GM12878 (cell line): ENCODE data around the gene APOC1. TPM values are rescaled to one million over a fixed set of nuclear protein-coding genes. Genes with fewer than 3 reads are reported as not detected.

Experiments
- ATAC-seq: fragments of 200-7000 bp; cut with Tn5 transposase; 3 replicates; pipeline ENCODE4 v1.9.1; 2020; ENCODE audit warnings: mild to moderate bottlenecking, moderate library complexity
- BruUV-seq: library from RNA; stranded (reverse); fragments of 400-500 nt; replicated peaks from 2 replicates; lab custom pipeline; 2021; lab: Mats Ljungman, UMichigan
- CTCF ChIA-PET: fragments of 300-600 bp; sonication (Branson Sonifier 250); formaldehyde crosslinking; extraction: SDS; loops from one replicate; lab custom pipeline; 2021; ENCODE audit warnings: inconsistent platforms; lab: Yijun Ruan, JAX
- POLR2A ChIA-PET: fragments of 350-600 bp; formaldehyde crosslinking; extraction: SDS; loops from one replicate; lab custom pipeline; 2021; ENCODE audit warnings: inconsistent platforms; lab: Charles Lee
- RAD21 ChIA-PET: fragments of 300-600 bp; sonication (Branson Sonifier 250); formaldehyde crosslinking; loops from one replicate; lab custom pipeline; 2023; ENCODE audit warnings: antibody characterized with exemption; ENCODE audit not compliant: unreplicated experiment; lab: Charles Lee
- SMC1A ChIA-PET: fragments of 300-600 bp; sonication (Branson Sonifier 250); formaldehyde crosslinking; loops from one replicate; lab custom pipeline; 2023; ENCODE audit not compliant: unreplicated experiment, uncharacterized antibody; lab: Charles Lee
- DNase-seq: peaks from one replicate; pipeline ENCODE4 v3.0.0-alpha.2; 2011; ENCODE audit warnings: low read depth, low spot score
- FAIRE-seq: peaks from 3 replicates; lab custom pipeline; 2011; peaks lifted over from hg19 to GRCh38; lab: Jason Lieb, UNC
- H2AFZ ChIP-seq: 2 replicates; pipeline ENCODE4 v1.6.0; 2011; ENCODE audit warnings: low read depth, low read length, control low read depth; ENCODE audit not compliant: control insufficient read depth
- H3K27ac ChIP-seq: 2 replicates; pipeline ENCODE4 v1.5.1; 2011; ENCODE audit warnings: control low read depth; ENCODE audit not compliant: control insufficient read depth, insufficient read depth
- H3K27me3 ChIP-seq, 2 experiments: replicated peaks in 1 of 2; 2 replicates each; pipeline versions ENCODE4 v1.6.0 to v1.6.1; 2011; ENCODE audit warnings: low read length in 1 of 2; ENCODE audit not compliant: control insufficient read depth in 2 of 2, insufficient read depth in 2 of 2
- H3K36me3 ChIP-seq, 2 experiments: 2 replicates each; pipeline ENCODE4 v1.5.1; 2011; ENCODE audit warnings: low read length in 1 of 2; ENCODE audit not compliant: control insufficient read depth in 2 of 2, insufficient read depth in 2 of 2
- H3K4me1 ChIP-seq: 2 replicates; pipeline ENCODE4 v1.6.1; 2011; ENCODE audit warnings: mild to moderate bottlenecking, low read length, moderate library complexity, mixed read lengths; ENCODE audit not compliant: control insufficient read depth, insufficient read depth
- H3K4me2 ChIP-seq: 2 replicates; pipeline ENCODE4 v1.6.0; 2011; ENCODE audit warnings: control low read depth; ENCODE audit not compliant: control insufficient read depth, insufficient read depth
- H3K4me3 ChIP-seq: fragments of 200-600 bp; sonication (generic); 2 replicates; pipeline ENCODE4 v1.5.1; 2016
- H3K79me2 ChIP-seq: 2 replicates; pipeline ENCODE4 v1.6.0; 2011; ENCODE audit warnings: low read length; ENCODE audit not compliant: control insufficient read depth, insufficient read depth
- H3K9ac ChIP-seq: 2 replicates; pipeline ENCODE4 v1.8.0; 2011; ENCODE audit warnings: low read length, control low read depth, mixed read lengths; ENCODE audit not compliant: control insufficient read depth, insufficient read depth
- H3K9me3 ChIP-seq: replicated peaks from 3 replicates; pipeline ENCODE4 v1.5.1; 2011; ENCODE audit warnings: mild to moderate bottlenecking, low read length; ENCODE audit not compliant: control insufficient read depth, insufficient read depth
- H4K20me1 ChIP-seq: 2 replicates; pipeline ENCODE4 v1.6.0; 2011; ENCODE audit not compliant: control insufficient read depth, insufficient read depth
- BCL11A ChIP-seq: IDR thresholded peaks from 2 replicates; pipeline ENCODE4 v1.6.1; 2011; ENCODE audit warnings: low read depth, low read length
- BHLHE40 ChIP-seq, 2 experiments: fragments of 450-650 bp in 1 of 2; IDR thresholded peaks; 2 replicates each; pipeline ENCODE4 v1.6.1; 2011 to 2017; ENCODE audit warnings: low read depth in 2 of 2, borderline replicate concordance in 1 of 2, improper control_type of control experiment in 1 of 2, low read length in 1 of 2, mild to moderate bottlenecking in 1 of 2
- DPF2 ChIP-seq: fragments of 450-650 bp; IDR thresholded peaks from 2 replicates; pipeline ENCODE4 v1.6.1; 2017; ENCODE audit warnings: mild to moderate bottlenecking
- IKZF1 ChIP-seq: fragments of 450-650 bp; conservative IDR thresholded peaks from 2 replicates; pipeline ENCODE4 v1.6.1; 2017; ENCODE audit warnings: antibody characterized with exemption, mild to moderate bottlenecking
- IKZF2 ChIP-seq, 2 experiments: fragments of 450-650 bp; IDR thresholded peaks; 2 replicates each; pipeline ENCODE4 v1.6.1; 2017; ENCODE audit warnings: mild to moderate bottlenecking in 2 of 2, moderate library complexity in 2 of 2
- JUND ChIP-seq: IDR thresholded peaks from 2 replicates; pipeline ENCODE4 v1.6.1; 2012; ENCODE audit warnings: low read depth, mild to moderate bottlenecking, low read length, improper control_type of control experiment, moderate library complexity
- SPI1 ChIP-seq: IDR thresholded peaks from 2 replicates; pipeline ENCODE4 v1.6.1; 2011; ENCODE audit warnings: low read depth, mild to moderate bottlenecking, low read length, moderate library complexity, borderline replicate concordance; ENCODE audit not compliant: insufficient read depth
- TARDBP ChIP-seq: IDR thresholded peaks from 2 replicates; pipeline ENCODE4 v1.6.1; 2016; ENCODE audit warnings: borderline replicate concordance
- TCF7 ChIP-seq: IDR thresholded peaks from 2 replicates; pipeline ENCODE4 v1.6.1; 2014; ENCODE audit warnings: antibody characterized with exemption, borderline replicate concordance
- WGBS: methylation state at CpG from one replicate; pipeline ENCODE4 v1.1.6; 2016; ENCODE audit warnings: low lambda C conversion rate; ENCODE audit not compliant: insufficient replicate concordance, insufficient coverage; ENCODE audit errors: missing lambda C conversion rate; 5-methylcytosine and 5-hydroxymethylcytosine counted together
- in situ Hi-C: fragments of 300-500 bp; cut with MboI; formaldehyde crosslinking; loops from 9 replicates; pipeline ENCODE4 v1.14.3; 2018; ENCODE audit warnings: mixed read lengths
- intact Hi-C: fragments of 100-400 bp; cut with micrococcal nuclease; formaldehyde crosslinking; loops from one replicate; pipeline ENCODE4 v1.14.2; 2022; ENCODE audit not compliant: unreplicated experiment
- polyA plus RNA-seq, 11 experiments: library from polyadenylated mRNA; depleted of rRNA in 4 of 11; unstranded in 6 of 11; stranded (reverse) in 5 of 11; fragments of >200 nt; fragmentation: Nextera tagmentation in 4 of 11; fragmentation: Illumina TruSeq in 1 of 11; extraction: Ambion mirVana in 4 of 11; extraction: Trizol in 1 of 11; gene quantifications; 1 replicate in 1 of 11; 2 replicates in 10 of 11; pipeline versions ENCODE4 v1.2.1 to v1.2.3, GENCODE V29; 2011 to 2016; ENCODE audit warnings: inconsistent platforms in 2 of 11, missing spikeins in 2 of 11, low read depth in 1 of 11
- total RNA-seq, 4 experiments: library from RNA; depleted of rRNA in 3 of 4; stranded (reverse); fragments of >200 nt in 3 of 4; fragmentation: Illumina TruSeq in 1 of 4; extraction: Trizol in 1 of 4; gene quantifications; 2 replicates each; pipeline versions ENCODE4 v1.2.1 to v1.2.3, GENCODE V29; 2013 to 2021

Gene APOC1
- total and polyA plus RNA-seq, 10 of the 15 experiments (the other 5 are each of a cell fraction or from before 2014, with no cell fraction given), result 0.73 to 4.0 (median 2.6) TPM

DNA sequence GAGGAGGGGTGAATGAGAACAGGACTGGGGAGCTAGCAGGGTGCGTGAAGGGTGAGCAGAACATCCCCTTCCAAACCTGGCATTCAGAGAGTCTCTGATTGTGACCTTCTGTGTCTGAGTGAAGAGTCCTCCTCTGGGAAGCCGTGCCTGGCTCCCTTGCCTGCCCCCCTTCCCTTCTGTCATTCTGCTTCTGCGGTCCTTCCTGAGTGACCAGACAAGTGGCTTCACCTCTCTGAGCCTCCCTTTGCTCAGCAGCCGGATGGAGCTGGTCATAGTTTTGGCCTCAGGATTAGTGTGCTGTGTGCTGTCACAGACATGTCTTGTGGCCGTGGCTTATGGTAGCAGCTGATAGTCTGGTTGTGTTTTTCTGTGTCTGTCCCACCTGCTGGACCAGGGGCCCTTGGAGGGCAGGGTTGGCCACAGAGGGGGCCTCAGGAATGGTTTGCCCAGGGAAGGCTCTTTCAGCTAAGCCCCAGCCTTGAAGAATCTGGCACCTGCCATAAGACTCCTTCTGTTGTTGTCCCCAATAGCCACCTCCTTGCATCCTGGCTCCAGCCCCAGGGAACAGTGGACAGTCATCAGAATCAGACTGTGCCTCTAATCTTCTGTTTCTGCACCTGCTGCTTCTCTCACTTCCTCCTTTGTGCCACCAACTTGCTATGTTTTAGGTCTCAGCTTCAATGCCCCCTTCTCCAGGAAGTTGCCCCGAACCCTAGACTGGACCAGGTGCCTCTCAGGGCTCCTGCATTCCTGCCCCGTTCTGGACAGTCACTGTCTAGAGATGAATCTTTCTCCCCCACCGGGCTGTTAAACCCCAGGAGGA, 46.7 kb downstream of the APOC1 start:
- Histone ChIP-seq H3K9ac (no peak overlapping the region), H3K4me1 (peaks cover 14% of the 10 kb centered on the region), H3K36me3 (peaks cover 7 to 8% of the 10 kb centered on the region in 2 experiments), H3K79me2 (peaks cover 47% of the 10 kb centered on the region), H3K27me3 (no peaks in the 10 kb centered on the region), H3K4me3 (no peak overlapping the region; the same call in 1 of the 2 replicates), H2AFZ (no peak overlapping the region), H3K27ac (peak overlapping the region; percentile 24; the same call in 1 of the 2 replicates), H3K9me3 (no peaks in the 10 kb centered on the region), H3K4me2 (peak overlapping the region; percentile 39), H4K20me1 (no peaks in the 10 kb centered on the region)
- CTCF ChIA-PET, result interaction anchor here (0.8 to 4.1 kb wide), 4 partner anchors 10 to 190 kb away, joined by 3 to 25 read pairs (median 6); no protein-coding TSS in a partner anchor
- FAIRE-seq, result no peak
- peak; percentile 84 for ATAC-seq
- in situ Hi-C loops, result no loop called here
- WGBS, result 49% methylated on average over 8 of the region's 8 CpGs
- DNase-seq, result peak; percentile 24
- TF ChIP-seq BHLHE40 (IDR thresholded peaks at IDR 0.05; ENCODE audit: borderline replicate concordance in 1 of 2, low read depth in 2 of 2, low read length in 1 of 2), result peak in 1 of 2 experiments; percentile 36; a peak in 1 of 4 replicates
- TF ChIP-seq TARDBP, result no peak
- no peak for TF ChIP-seq BCL11A
- TF ChIP-seq IKZF1, result peak; percentile 61
- TF ChIP-seq JUND, result no peak
- peak in 1 of 2 experiments; percentile 54; a peak in 2 of 4 replicates for TF ChIP-seq IKZF2 (IDR thresholded peaks at IDR 0.05)
- TF ChIP-seq DPF2, result peak; percentile 50; the same call in 1 of the 2 replicates
- peak; percentile 90 for TF ChIP-seq SPI1
- TF ChIP-seq TCF7, result no peak
- RAD21 ChIA-PET, result interaction anchor here (1.3 to 1.4 kb wide), 2 partner anchors 98 to 237 kb away, joined by 3 to 6 read pairs; no protein-coding TSS in a partner anchor
- POLR2A ChIA-PET, result interaction anchor here (0.5 to 0.6 kb wide), 3 partner anchors 23 to 270 kb away, joined by 3 to 5 read pairs (median 3); no protein-coding TSS in a partner anchor
- SMC1A ChIA-PET, result interaction anchor here (0.6 to 1.9 kb wide), 7 partner anchors 9 to 226 kb away, joined by 3 to 5 read pairs (median 3); no protein-coding TSS in a partner anchor
- intact Hi-C loops, result no loop called here
- no TSS peak for BruUV-seq
